ENCODE results near the gene RAB41. TPM values are rescaled to one million over a fixed set of nuclear protein-coding genes. Genes with fewer than 3 reads are reported as not detected.
"Not testable (repeated sequence)": the region's sequence is repeated elsewhere in the genome, so short reads cannot be mapped to it uniquely, and the experiment has no call there.

The RAB41 gene
- total RNA-seq, 1 donor from 2014 or later = not detected

DNA sequence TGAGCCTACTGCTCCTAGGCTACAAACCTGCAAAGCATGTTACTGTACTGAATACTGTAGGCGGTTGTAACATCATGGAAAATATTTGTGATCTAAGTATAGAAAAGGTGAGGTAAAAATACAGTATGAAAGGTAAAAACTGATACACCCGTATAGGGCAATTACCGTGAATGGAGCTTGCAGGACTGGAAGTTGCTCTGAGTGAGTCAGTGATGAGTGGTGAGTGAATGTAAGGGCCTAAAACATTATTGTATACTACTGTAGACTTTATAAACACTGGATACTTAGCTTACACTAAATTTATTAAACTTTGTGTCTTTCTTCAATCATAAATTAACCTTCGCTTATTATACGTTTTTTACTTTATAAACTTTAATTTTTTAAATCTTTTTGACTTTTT is 11.6 kb downstream of the RAB41 start:
- H3K27ac Mint-ChIP-seq = no peak overlapping the region
- H3K27me3 Mint-ChIP-seq = no peaks in the 10 kb centered on the region
- no peaks in the 10 kb centered on the region for H3K9me3 Mint-ChIP-seq
- DNase-seq (ENCODE audit: extremely low spot score, unreplicated experiment) = no peak
- H3K4me3 Mint-ChIP-seq = no peak overlapping the region
- H3K36me3 Mint-ChIP-seq = no peaks in the 10 kb centered on the region
- TF ChIP-seq, protein P1, sequence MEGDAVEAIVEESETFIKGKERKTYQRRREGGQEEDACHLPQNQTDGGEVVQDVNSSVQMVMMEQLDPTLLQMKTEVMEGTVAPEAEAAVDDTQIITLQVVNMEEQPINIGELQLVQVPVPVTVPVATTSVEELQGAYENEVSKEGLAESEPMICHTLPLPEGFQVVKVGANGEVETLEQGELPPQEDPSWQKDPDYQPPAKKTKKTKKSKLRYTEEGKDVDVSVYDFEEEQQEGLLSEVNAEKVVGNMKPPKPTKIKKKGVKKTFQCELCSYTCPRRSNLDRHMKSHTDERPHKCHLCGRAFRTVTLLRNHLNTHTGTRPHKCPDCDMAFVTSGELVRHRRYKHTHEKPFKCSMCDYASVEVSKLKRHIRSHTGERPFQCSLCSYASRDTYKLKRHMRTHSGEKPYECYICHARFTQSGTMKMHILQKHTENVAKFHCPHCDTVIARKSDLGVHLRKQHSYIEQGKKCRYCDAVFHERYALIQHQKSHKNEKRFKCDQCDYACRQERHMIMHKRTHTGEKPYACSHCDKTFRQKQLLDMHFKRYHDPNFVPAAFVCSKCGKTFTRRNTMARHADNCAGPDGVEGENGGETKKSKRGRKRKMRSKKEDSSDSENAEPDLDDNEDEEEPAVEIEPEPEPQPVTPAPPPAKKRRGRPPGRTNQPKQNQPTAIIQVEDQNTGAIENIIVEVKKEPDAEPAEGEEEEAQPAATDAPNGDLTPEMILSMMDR (conservative IDR thresholded peaks at IDR 0.05) = no peak
- no peaks in the 10 kb centered on the region for H3K4me1 Mint-ChIP-seq (ENCODE audit: unreplicated experiment)

DNA sequence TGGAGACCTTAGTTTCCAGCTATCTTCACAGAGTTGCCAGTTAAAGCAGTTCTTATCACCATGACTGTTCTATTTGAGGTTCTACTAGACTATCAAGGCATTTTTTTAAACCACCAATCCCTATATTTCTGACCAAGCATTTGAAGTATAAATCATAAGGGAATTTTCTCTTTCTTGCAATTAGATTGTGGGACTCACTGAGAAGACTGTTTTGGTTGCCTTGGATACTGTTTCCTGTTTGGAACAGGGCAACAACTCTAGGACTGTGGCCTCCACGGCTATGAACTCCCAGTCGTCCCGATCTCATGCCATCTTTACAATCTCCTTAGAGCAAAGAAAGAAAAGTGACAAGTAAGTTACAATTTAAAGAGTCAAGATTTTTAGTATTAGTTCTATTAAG is 19.7 kb downstream of the RAB41 start:
- H3K9me3 Mint-ChIP-seq = no peaks in the 10 kb centered on the region
- H3K27me3 Mint-ChIP-seq = no peaks in the 10 kb centered on the region
- DNase-seq (ENCODE audit: extremely low spot score, unreplicated experiment) = no peak
- no peak overlapping the region for H3K4me3 Mint-ChIP-seq
- TF ChIP-seq, protein P1 (conservative IDR thresholded peaks at IDR 0.05) = no peak
- H3K27ac Mint-ChIP-seq = no peak overlapping the region
- H3K36me3 Mint-ChIP-seq = peaks cover 10% of the 10 kb centered on the region
- H3K4me1 Mint-ChIP-seq (ENCODE audit: unreplicated experiment) = no peaks in the 10 kb centered on the region

GRCh38 chrX:70313503-70313902 is 31.5 kb downstream of the RAB41 start:
- Mint-ChIP-seq H3K27ac (no peak overlapping the region), H3K36me3 (peaks cover 4% of the 10 kb centered on the region), H3K9me3 (no peaks in the 10 kb centered on the region), H3K4me3 (no peak overlapping the region), H3K4me1 (ENCODE audit: unreplicated experiment) (no peaks in the 10 kb centered on the region), H3K27me3 (no peaks in the 10 kb centered on the region)
- no peak for DNase-seq (ENCODE audit: extremely low spot score, unreplicated experiment)
- TF ChIP-seq, protein P1 (conservative IDR thresholded peaks at IDR 0.05) = no peak

GRCh38 chrX:70322784-70323183 is 40.8 kb downstream of the RAB41 start:
- no peaks in the 10 kb centered on the region for H3K27me3 Mint-ChIP-seq
- no peaks in the 10 kb centered on the region for H3K36me3 Mint-ChIP-seq
- no peak overlapping the region for H3K27ac Mint-ChIP-seq
- no peaks in the 10 kb centered on the region for H3K9me3 Mint-ChIP-seq
- TF ChIP-seq, protein P1 (conservative IDR thresholded peaks at IDR 0.05) = no peak
- DNase-seq (ENCODE audit: extremely low spot score, unreplicated experiment) = no peak
- no peaks in the 10 kb centered on the region for H3K4me1 Mint-ChIP-seq (ENCODE audit: unreplicated experiment)
- H3K4me3 Mint-ChIP-seq = no peak overlapping the region

GRCh38 chrX:70323628-70324027 is 41.7 kb downstream of the RAB41 start:
- H3K27ac Mint-ChIP-seq; H3K4me3 Mint-ChIP-seq; DNase-seq (ENCODE audit: extremely low spot score, unreplicated experiment); H3K9me3 Mint-ChIP-seq; H3K36me3 Mint-ChIP-seq; H3K27me3 Mint-ChIP-seq; H3K4me1 Mint-ChIP-seq (ENCODE audit: unreplicated experiment): not testable (repeated sequence)

DNA sequence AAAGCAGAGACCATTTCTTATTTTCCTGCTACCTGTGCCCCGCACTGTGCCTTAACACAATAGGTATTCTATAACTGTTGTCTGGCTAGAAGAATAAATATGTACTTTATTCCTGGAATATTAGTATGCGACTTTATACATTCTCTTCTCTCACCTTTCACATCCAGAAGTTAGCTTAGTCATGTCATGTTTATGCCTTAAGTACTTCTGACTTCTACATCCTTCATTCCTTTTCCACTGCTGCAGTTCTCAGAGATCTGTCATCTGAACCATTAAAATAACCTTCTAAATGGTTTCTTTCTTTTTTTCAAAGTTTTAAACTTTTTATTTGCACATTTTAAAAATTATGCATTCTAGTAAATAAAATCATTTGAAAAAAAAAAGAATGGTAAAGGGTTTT is 42.4 kb downstream of the RAB41 start:
- TF ChIP-seq, protein P1 (conservative IDR thresholded peaks at IDR 0.05) = no peak
- Mint-ChIP-seq H3K27me3 (no peaks in the 10 kb centered on the region), H3K27ac (no peak overlapping the region), H3K9me3 (no peaks in the 10 kb centered on the region), H3K36me3 (no peaks in the 10 kb centered on the region), H3K4me3 (no peak overlapping the region), H3K4me1 (ENCODE audit: unreplicated experiment) (no peaks in the 10 kb centered on the region)
- DNase-seq (ENCODE audit: extremely low spot score, unreplicated experiment) = no peak
